ENCODE results near the gene ELMOD3. TPM values are rescaled to one million over a fixed set of nuclear protein-coding genes. Genes with fewer than 3 reads are reported as not detected.
A peak's percentile ranks its signal among the peaks of the same experiment; 100 is the strongest.
"Not testable (repeated sequence)": the region's sequence is repeated elsewhere in the genome, so short reads cannot be mapped to it uniquely, and the experiment has no call there.

Gene ELMOD3
- total RNA-seq, 1 experiment from 2014 or later: 15.8 TPM

GRCh38 chr2:85437488-85438200, 83.1 kb downstream of the ELMOD3 start:
- peak; percentile 90 for DNase-seq (ENCODE audit: extremely low read depth, low read depth)

DNA sequence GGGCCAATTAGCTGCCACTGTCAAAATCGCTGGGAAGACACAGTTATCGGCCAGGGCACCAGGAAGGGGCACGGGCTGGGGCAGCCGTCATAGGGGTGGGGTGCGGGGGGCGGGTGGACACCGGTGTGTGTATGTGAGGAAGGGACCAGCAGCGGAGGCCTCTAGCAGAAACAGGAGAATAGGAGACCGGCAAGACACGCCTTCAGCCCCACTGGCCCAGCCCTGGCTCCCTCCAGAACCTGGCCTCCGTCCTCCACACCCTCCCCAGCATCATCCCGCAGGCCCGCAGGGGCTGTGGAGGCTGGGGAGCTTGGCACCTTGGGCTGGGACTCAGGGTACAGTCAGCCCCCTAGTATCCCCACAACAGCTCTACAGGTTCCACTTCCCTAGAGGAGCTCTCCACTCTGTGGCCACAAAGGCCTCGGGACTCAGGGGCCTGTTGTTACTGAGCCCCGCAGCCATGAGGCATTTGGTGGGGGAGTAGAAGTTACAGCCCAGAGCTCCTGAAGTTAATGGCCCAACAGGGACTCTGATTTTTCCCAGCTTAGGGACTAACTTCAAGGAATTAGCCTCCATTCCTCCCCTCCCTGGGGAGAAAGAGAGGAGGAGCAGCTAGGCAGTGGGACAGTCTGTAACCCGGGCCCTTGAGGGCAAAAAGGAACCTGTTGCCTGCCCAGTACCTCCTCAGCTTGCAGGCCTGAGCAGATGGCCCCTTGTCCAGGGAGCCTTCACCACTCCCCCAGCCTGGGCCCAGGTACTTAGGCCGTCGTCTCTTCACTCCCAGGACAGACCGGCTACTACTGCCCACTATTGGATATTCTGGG, 83.8 kb downstream of the ELMOD3 start:
- DNase-seq (ENCODE audit: extremely low read depth, low read depth): no peak

DNA sequence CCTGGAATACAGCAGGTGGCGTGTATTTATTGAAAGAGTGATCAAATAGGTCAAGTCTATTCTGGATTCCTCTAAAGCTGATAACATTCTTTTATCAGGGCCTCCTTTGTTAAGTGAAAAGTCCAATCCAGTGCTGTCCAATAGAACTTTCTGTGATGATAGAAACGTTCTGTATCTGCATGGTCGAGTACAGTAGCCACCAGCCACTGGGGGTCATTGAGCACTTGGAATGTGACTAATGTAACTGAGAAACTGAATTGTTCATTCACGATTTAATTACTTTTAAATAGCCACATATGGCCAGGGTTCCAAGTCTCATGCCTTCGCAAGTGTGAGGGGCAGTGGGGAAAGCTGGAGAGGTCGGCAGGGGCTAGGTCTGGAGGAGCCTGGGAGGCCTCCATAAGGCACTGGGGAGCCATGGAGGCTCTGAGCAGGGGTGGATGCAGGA, 84.5 kb downstream of the ELMOD3 start:
- no peak for DNase-seq (ENCODE audit: extremely low read depth, low read depth)

DNA sequence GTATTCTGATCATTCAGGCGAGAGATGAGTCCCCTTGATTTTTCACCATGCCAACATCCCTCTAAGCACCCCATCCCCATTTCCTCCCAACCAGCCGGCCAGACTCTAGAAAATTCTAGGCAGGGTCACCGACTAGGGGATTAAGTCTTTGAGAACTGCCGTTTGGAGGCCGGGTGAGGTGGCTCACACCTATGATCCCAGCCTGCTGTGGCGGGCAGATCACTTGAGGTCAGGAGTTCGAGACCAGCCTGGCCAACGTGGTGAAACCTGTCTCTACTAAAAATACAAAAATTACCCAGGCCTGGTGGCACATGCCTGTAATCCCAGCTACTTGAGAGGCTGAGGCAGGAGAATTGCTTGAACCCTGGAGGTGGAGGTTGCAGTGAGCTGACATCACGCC, 85.0 kb downstream of the ELMOD3 start:
- DNase-seq (ENCODE audit: extremely low read depth, low read depth): not testable (repeated sequence)

GRCh38 chr2:85439986-85440385, 85.4 kb downstream of the ELMOD3 start:
- DNase-seq (ENCODE audit: extremely low read depth, low read depth): no peak

- DNase-seq (ENCODE audit: extremely low read depth, low read depth): no peak
These were observed 86.2 kb downstream of the ELMOD3 start for GRCh38 chr2:85440729-85441128.

Small RNA genes within 50 kb of the gene (small RNA-seq; reads per million reads assigned to genes)
- gene AC062037.1 (0 reads per million in 2 experiments), gene AC062037.2 (0 reads per million in 2 experiments), gene RF00019 (0 reads per million in 2 experiments), gene RN7SL113P (0 reads per million in 2 experiments)

Other genes with a start within 250 kb of the ELMOD3 start
- 0.12 TPM in 1 of 2 replicates, not detected in the other for gene TCF7L1, start 221.4 kb upstream of the ELMOD3 start, total RNA-seq (2014; rRNA removed; shearing (Covaris generic))
- gene TGOLN2, start 26.8 kb upstream of the ELMOD3 start, total RNA-seq (2014; rRNA removed; shearing (Covaris generic)): 76.7 and 79.1 TPM in 2 replicates
- gene RETSAT, start 241 bp upstream of the ELMOD3 start, total RNA-seq (2014; rRNA removed; shearing (Covaris generic)): 24.1 and 25.3 TPM in 2 replicates
- 95.1 and 95.2 TPM in 2 replicates for gene CAPG, start 55.6 kb downstream of the ELMOD3 start, total RNA-seq (2014; rRNA removed; shearing (Covaris generic))
- gene SH2D6, start 63.9 kb downstream of the ELMOD3 start, total RNA-seq (2014; rRNA removed; shearing (Covaris generic)): 0.45 and 0.87 TPM in 2 replicates
- 139 and 207 TPM in 2 replicates for gene MAT2A, start 184.4 kb downstream of the ELMOD3 start, total RNA-seq (2014; rRNA removed; shearing (Covaris generic))
- gene GGCX, start 206.7 kb downstream of the ELMOD3 start, total RNA-seq (2014; rRNA removed; shearing (Covaris generic)): 35.0 and 35.3 TPM in 2 replicates
- 31.7 and 37.3 TPM in 2 replicates for gene VAMP8, start 222.8 kb downstream of the ELMOD3 start, total RNA-seq (2014; rRNA removed; shearing (Covaris generic))
- gene VAMP5, start 229.7 kb downstream of the ELMOD3 start, total RNA-seq (2014; rRNA removed; shearing (Covaris generic)): 0.25 TPM in 1 of 2 replicates, not detected in the other
- gene RNF181, start 241.0 kb downstream of the ELMOD3 start, total RNA-seq (2014; rRNA removed; shearing (Covaris generic)): 132 TPM in 2 replicates
- gene TMEM150A, start 247.9 kb downstream of the ELMOD3 start, total RNA-seq (2014; rRNA removed; shearing (Covaris generic)): 8.2 and 11.1 TPM in 2 replicates

All from NCI-H460 (cell line).